Ectodermal cell (in vitro differentiated cells): ENCODE results near the gene KRIT1. TPM values are rescaled to one million over a fixed set of nuclear protein-coding genes. Genes with fewer than 3 reads are reported as not detected.

Source experiments
- H3K27ac ChIP-seq: 2 replicates; pipeline ENCODE4 v1.7.0; 2013; ENCODE audit warnings: mild to moderate bottlenecking, low read depth, low read length; ENCODE audit not compliant: insufficient read depth, poor library complexity, severe bottlenecking
- H3K27me3 ChIP-seq: 2 replicates; pipeline ENCODE4 v1.7.0; 2013; ENCODE audit warnings: mild to moderate bottlenecking, low read length; ENCODE audit not compliant: insufficient read depth, control insufficient read depth, poor library complexity, severe bottlenecking
- H3K36me3 ChIP-seq: one replicate; pipeline ENCODE4 v1.7.0; 2013; ENCODE audit warnings: low read length; ENCODE audit not compliant: control insufficient read depth, insufficient read depth
- H3K4me1 ChIP-seq: one replicate; pipeline ENCODE4 v1.7.0; 2013; ENCODE audit warnings: low read length; ENCODE audit not compliant: control insufficient read depth, insufficient read depth
- H3K4me3 ChIP-seq: 2 replicates; pipeline ENCODE4 v1.7.0; 2013; ENCODE audit warnings: low read depth, low read length, control low read depth; ENCODE audit not compliant: insufficient read depth
- H3K9me3 ChIP-seq: 2 replicates; pipeline ENCODE4 v1.7.0; 2013; ENCODE audit warnings: mild to moderate bottlenecking, low read length, moderate library complexity; ENCODE audit not compliant: control insufficient read depth
- WGBS, 2 experiments: methylation state at CpG; one replicate each; pipeline ENCODE4 v1.1.7; 2013; ENCODE audit warnings: missing lambda C conversion rate in 2 of 2; 5-methylcytosine and 5-hydroxymethylcytosine counted together
- polyA plus RNA-seq, 4 experiments: library from polyadenylated mRNA; stranded (reverse); fragments of 50-300 nt; gene quantifications; one replicate each; pipeline ENCODE4 v1.2.3, GENCODE V29; 2013

The KRIT1 gene
- 42.0 TPM for polyA plus RNA-seq (2013, experiment 1 of 4)
- 41.5 TPM for polyA plus RNA-seq (2013, experiment 2 of 4)
- polyA plus RNA-seq (2013, experiment 3 of 4) = 36.8 TPM
- polyA plus RNA-seq (2013, experiment 4 of 4) = 37.8 TPM

DNA sequence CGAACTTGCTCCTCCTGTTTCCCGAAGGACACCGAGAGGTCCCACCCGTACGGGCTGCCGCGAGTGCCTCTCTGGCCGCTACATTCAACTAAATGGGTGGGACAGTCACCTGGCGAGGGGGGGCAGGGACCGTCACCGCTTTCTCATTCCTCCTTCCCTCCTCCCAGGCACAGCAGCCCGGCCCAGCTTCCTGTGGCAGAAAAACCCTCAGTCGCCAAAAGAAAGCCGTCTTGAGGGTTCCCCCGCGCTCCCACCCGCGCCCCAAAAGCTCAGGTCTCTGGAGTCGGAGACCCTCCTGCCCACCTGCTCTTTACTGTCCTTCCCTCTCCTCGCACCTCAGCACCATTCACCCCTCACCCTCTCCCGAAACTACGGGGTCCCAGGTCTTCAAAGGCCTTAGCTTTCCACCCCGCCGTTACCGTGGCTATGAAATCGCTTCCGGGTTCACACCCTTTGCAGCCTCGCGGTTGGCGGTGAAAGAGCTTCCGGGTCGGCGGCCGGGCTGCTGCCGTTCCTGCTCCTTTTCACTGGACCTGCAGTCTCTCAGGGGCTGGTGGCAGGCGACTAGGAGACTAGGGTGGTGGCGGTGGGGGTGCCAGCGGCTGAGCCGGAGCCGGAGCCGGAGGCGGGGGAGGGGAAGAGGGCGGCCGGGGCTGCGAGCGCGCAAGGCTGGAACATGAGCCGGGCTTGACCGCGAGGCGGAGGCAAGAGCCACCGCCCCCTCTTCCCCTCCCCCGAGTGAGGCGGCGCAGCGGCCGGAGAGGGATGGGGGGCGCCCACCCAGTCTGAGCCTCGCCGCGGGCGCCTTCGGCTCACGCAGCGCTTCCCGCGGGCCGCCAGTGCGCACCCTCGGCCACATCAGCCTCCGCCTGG, at the start of gene KRIT1, which contains the start of gene ANKIB1:
TSS of gene KRIT1 (minus strand) at position 428 of the 873 bp plus-strand sequence. CDS start 3,779 bp downstream, outside the sequence.
TSS of gene ANKIB1 (plus strand) at position 488 of the 873 bp plus-strand sequence. CDS start 49,005 bp downstream, outside the sequence.
- peak within 1 kb of the TSS; percentile 84 for H3K27ac ChIP-seq
- H3K27me3 ChIP-seq = no peaks in the 10 kb centered on the region
- H3K36me3 ChIP-seq = no peaks in the 10 kb centered on the region
- H3K4me3 ChIP-seq = peak within 1 kb of the TSS; percentile 80
- peaks cover 12% of the 10 kb centered on the region for H3K4me1 ChIP-seq
- H3K9me3 ChIP-seq = no peaks in the 10 kb centered on the region
- 0% methylated on average over 71 of the region's 71 CpGs for WGBS, 2 experiments

DNA sequence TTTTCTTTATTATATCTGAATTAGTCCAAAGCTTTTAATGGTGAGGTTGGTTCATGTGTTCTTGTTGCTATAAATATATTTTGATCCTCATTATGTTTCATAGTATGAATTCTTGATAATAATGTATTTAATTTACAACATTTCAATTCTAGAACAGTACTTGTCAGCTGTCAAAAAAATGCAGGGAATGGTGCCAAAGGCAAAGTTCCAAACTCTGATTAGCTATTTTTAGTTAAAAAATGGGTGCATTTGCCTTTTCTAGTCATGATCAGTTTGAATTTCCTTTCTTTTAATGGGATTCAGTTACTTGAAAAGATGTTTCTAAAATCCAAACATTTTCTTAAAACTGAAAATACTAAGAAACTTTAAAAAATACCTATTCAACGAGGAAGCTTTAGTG, 49.7 kb upstream of the KRIT1 start:
- no peak overlapping the region for H3K27ac ChIP-seq
- H3K4me1 ChIP-seq = no peaks in the 10 kb centered on the region
- H3K27me3 ChIP-seq = no peaks in the 10 kb centered on the region
- H3K36me3 ChIP-seq = no peaks in the 10 kb centered on the region
- H3K4me3 ChIP-seq = no peak overlapping the region
- H3K9me3 ChIP-seq = no peaks in the 10 kb centered on the region
- WGBS, 2 experiments = 100% methylated on average over 1 of the region's 1 CpG; no CpG with 5 or more reads in 1 of the 2 experiments

DNA sequence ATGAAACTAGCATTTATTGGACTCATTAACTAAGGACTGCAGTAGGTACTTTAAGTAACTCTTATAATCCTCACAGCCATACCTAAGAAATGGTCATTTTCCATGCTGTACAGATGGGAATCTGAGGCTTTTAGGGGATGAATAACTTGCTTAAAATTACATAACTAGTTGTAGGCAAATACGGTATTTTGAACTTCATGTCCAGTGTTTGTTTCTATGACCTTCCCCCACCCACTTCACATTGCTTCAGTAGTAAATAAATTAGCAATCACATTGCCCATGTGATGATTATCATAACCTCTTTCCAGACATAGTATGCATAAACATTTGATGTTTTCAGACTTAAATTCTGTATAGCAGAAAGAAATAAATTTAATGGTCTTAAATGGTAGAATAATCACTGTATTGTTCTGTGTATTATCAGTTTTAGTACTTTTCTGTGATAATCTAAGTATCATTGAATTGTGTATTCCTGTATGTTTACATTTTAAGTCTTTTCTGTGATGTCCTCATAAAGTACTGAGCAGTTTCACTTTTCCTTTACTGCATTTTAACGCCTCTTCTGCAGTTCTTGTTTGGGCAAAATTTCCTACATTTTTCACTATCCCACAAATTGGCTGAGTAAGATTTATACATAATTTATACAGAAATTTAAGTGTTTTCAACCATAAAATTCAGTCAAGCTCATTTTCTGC, 48.3 kb upstream of the KRIT1 start:
- 97 to 100% methylated on average over 1 to 2 of the region's 2 CpGs for WGBS, 2 experiments
- Histone ChIP-seq H3K4me1 (no peaks in the 10 kb centered on the region), H3K9me3 (no peaks in the 10 kb centered on the region), H3K4me3 (no peak overlapping the region), H3K36me3 (no peaks in the 10 kb centered on the region), H3K27me3 (no peaks in the 10 kb centered on the region), H3K27ac (no peak overlapping the region)

DNA sequence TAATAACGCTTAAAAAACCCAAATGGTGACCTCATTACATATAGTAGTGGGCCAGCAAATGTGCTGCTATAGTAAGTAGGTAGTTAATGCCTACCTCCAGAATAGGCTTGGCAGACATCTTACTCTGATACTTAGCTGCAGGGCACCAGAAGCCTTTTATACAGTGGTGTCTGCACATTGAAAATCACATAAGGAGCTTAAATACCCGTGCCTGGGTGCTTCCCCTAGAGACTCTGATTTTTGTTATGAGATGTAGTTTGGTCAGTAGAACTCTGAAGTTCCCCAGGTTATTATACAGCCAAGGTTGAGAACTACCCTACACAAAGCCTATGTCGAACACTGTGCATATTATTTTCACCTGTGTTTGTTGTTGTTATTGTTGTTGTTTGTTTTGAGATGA, 47.3 kb upstream of the KRIT1 start:
- Histone ChIP-seq H3K27ac (no peak overlapping the region), H3K4me1 (no peaks in the 10 kb centered on the region), H3K27me3 (no peaks in the 10 kb centered on the region), H3K4me3 (no peak overlapping the region), H3K36me3 (no peaks in the 10 kb centered on the region), H3K9me3 (no peaks in the 10 kb centered on the region)
- 85 to 93% methylated on average over 2 to 3 of the region's 3 CpGs for WGBS, 2 experiments

DNA sequence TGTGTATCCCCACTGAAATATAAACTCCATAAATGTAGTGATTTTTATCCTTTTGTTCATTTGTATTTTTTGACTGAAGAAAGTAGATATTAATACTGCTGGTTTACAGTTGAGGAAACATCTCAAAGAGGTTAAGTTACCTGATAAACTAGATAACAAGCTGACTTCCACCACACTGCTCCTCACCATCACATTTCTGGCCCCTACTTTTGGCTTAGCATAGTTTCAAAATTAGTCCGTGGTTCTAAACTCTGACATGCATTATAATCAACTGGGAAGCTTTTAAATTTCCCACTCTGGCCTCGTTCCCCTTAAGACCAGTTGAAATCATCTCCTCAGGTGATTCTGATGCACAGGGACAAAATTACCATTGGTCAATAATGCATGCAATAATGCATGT, 43.6 kb upstream of the KRIT1 start:
- no peaks in the 10 kb centered on the region for H3K27me3 ChIP-seq
- whole genome bisulfite sequencing, 2 experiments = 90 to 96% methylated on average over 2 of the region's 2 CpGs
- no peaks in the 10 kb centered on the region for H3K9me3 ChIP-seq
- no peak overlapping the region for H3K27ac ChIP-seq
- H3K36me3 ChIP-seq = no peaks in the 10 kb centered on the region
- H3K4me1 ChIP-seq = no peaks in the 10 kb centered on the region
- no peak overlapping the region for H3K4me3 ChIP-seq

DNA sequence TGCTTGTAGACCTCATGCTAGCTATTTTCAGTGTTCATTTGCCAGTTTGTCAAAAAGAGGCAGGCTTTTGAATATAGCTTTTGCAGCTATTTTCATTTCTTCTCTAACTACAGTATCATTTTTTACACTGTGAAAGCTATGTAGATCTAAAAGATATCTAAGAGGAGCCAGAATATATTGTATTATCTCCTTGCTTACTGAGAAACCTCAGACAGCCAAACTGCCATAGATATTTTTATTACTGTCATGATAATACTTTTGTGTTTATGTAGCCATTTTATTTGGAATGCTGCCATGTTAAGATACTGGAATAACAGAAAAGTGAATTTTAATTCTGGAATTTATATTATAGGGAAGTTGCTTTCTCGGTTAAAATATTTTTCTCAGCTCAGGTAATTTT, 37.2 kb upstream of the KRIT1 start:
- no peaks in the 10 kb centered on the region for H3K36me3 ChIP-seq
- no peak overlapping the region for H3K4me3 ChIP-seq
- no peaks in the 10 kb centered on the region for H3K9me3 ChIP-seq
- H3K27me3 ChIP-seq = no peaks in the 10 kb centered on the region
- WGBS, 2 experiments = 90 to 100% methylated on average over 1 of the region's 1 CpG
- no peak overlapping the region for H3K27ac ChIP-seq
- H3K4me1 ChIP-seq = peaks cover 2% of the 10 kb centered on the region

DNA sequence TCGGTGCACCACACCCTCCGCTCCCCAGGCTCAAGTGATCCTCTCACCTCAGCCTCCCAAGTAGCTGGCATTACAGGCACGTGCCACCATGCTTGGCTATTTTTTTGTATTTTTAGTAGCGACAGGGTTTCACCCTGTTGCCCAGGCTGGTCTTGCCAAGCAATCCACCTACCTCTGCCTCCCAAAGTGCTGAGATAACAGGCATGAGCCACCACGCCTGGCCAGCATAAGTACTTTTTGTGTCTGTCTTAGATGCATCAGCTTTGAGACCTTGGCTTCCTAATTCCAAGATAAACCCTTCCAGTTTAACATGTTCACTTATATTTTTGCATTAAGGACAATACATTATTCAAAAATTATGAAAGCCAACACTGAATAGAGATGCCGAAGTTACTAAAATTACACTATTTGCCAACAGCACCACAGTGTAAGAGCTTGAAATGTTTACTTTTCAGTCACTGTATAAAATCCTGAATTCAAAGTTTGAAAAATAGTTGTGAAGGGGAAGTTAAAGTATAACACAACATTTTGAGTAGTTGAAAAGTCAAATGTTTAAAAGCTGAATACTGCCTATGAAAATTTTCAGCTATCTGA, 36.6 kb upstream of the KRIT1 start:
- peaks cover 2% of the 10 kb centered on the region for H3K4me1 ChIP-seq
- H3K4me3 ChIP-seq = no peak overlapping the region
- no peaks in the 10 kb centered on the region for H3K36me3 ChIP-seq
- H3K27me3 ChIP-seq = no peaks in the 10 kb centered on the region
- WGBS, 2 experiments = 88 to 95% methylated on average over 6 of the region's 6 CpGs
- no peak overlapping the region for H3K27ac ChIP-seq
- H3K9me3 ChIP-seq = no peaks in the 10 kb centered on the region

DNA sequence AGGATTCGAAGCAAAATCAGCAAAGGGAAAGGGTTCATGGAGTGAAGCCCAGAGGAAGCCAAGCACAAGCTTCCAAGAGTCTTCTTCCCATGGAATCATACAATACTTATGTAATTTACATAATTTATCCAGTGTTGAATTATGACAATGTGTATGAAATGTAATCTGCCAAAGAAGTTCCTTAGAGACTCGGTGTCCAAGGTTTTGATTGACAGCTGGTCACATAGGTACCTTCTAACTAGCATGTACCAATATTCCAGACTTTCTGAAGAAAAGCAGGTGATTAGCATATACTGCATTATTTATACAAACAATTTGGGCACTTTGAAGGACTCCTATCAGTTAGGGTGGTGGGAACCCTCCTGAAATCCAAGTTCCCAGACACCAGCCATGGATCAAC, 35.3 kb upstream of the KRIT1 start:
- Histone ChIP-seq H3K36me3 (no peaks in the 10 kb centered on the region), H3K4me3 (no peak overlapping the region), H3K9me3 (no peaks in the 10 kb centered on the region), H3K27ac (no peak overlapping the region), H3K4me1 (peaks cover 2% of the 10 kb centered on the region), H3K27me3 (no peaks in the 10 kb centered on the region)
- WGBS, 2 experiments = 100% methylated on average over 2 of the region's 2 CpGs

DNA sequence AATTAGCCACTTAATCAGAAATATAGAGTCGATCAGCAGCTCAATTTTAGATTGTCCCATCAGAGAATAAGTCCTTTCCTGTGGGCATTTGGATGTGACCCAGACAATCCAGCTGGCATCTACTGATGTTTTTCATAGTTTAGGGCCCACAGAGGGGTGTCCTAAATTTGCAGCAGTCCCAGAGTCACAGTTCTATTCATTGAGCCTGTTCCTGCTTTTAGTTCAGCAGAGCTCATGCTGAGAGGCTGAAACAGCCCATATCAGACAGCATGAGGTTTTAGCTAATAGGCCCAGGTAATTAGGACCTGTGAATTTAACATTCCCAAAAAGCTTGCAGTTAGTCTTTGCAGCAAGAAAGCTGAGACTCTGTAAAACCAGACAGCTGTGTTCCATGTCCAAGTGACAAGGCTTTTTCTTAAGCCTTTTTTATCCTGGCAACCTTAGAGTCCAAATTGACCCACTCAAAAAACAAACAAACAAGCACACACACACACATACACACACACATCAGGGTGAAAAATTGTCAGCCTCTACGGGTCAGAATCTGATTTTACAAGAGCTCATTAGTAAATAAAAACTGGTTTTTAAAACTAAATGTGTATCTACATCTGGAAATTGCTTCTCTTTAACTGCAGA, 33.8 kb upstream of the KRIT1 start:
- Histone ChIP-seq H3K9me3 (no peaks in the 10 kb centered on the region), H3K27ac (no peak overlapping the region), H3K4me3 (no peak overlapping the region), H3K27me3 (no peaks in the 10 kb centered on the region), H3K4me1 (peaks cover 2% of the 10 kb centered on the region), H3K36me3 (no peaks in the 10 kb centered on the region)
- 89 to 100% methylated on average over 1 to 2 of the region's 2 CpGs for WGBS, 2 experiments
